Lung (tissue), 12 donors: Measurements from ENCODE around the gene SYK. TPM values are rescaled to one million over a fixed set of nuclear protein-coding genes. Genes with fewer than 3 reads are reported as not detected.
A peak's percentile ranks its signal among the peaks of the same experiment; 100 is the strongest.

ENCODE experiments used
- ATAC-seq: fragments of 200-7000 bp; cut with Tn5 transposase; one replicate; pipeline ENCODE4 v1.9.1; 2020; ENCODE audit warnings: moderate number of reproducible peaks; ENCODE audit not compliant: insufficient read depth, low FRiP score
- DNase-seq, 3 donors: peaks; one replicate each; pipeline ENCODE4 v3.0.0-alpha.2; 2013 to 2017
- H3K27ac ChIP-seq, 2 donors: one replicate each; pipeline ENCODE4 v1.5.1; 2013; ENCODE audit warnings: mild to moderate bottlenecking in 2 of 2, moderate library complexity in 2 of 2, control low read depth in 1 of 2, inconsistent platforms in 1 of 2, low read depth in 1 of 2, low read length in 1 of 2
- H3K27me3 ChIP-seq, 3 donors: one replicate each; pipeline ENCODE4 v1.5.1; 2013; ENCODE audit warnings: low read length in 2 of 3; ENCODE audit not compliant: control insufficient read depth in 3 of 3, insufficient read depth in 3 of 3
- H3K36me3 ChIP-seq, 4 donors: one replicate each; pipeline ENCODE4 v1.5.1; 2013; ENCODE audit warnings: low read length in 4 of 4, mild to moderate bottlenecking in 1 of 4, moderate library complexity in 1 of 4; ENCODE audit not compliant: control insufficient read depth in 4 of 4, insufficient read depth in 4 of 4
- H3K4me1 ChIP-seq, 5 donors: one replicate each; pipeline ENCODE4 v1.5.1; 2013; ENCODE audit warnings: low read length in 5 of 5, mild to moderate bottlenecking in 2 of 5, moderate library complexity in 1 of 5; ENCODE audit not compliant: control insufficient read depth in 5 of 5, insufficient read depth in 5 of 5
- H3K4me3 ChIP-seq: one replicate; pipeline ENCODE4 v1.5.1; 2013; ENCODE audit warnings: mild to moderate bottlenecking, control low read depth, moderate library complexity
- H3K9ac ChIP-seq, 2 donors: one replicate each; pipeline ENCODE4 v1.5.1; 2013; ENCODE audit warnings: low read length in 2 of 2, control low read depth in 1 of 2; ENCODE audit not compliant: insufficient read depth in 1 of 2
- H3K9me3 ChIP-seq, 4 donors: one replicate each; pipeline ENCODE4 v1.5.1; 2013; ENCODE audit warnings: low read length in 3 of 4, mild to moderate bottlenecking in 1 of 4, moderate library complexity in 1 of 4; ENCODE audit not compliant: control insufficient read depth in 4 of 4, insufficient read depth in 3 of 4
- WGBS, 2 donors: extraction: QIAGEN DNeasy Blood & Tissue Kit; methylation state at CpG; one replicate each; pipeline ENCODE4 v1.1.7; 2013; 5-methylcytosine and 5-hydroxymethylcytosine counted together
- polyA plus RNA-seq, 2 donors: library from polyadenylated mRNA; stranded (reverse); fragments of 200-250 nt; gene quantifications; one replicate each; pipeline ENCODE4 v1.2.1, GENCODE V29; 2013
- total RNA-seq, 2 donors: library from RNA; depleted of rRNA in 1 of 2; stranded (reverse); fragments of >200 nt in 1 of 2; gene quantifications; one replicate each; pipeline ENCODE4 v1.2.1, GENCODE V29; 2014 to 2021
- TF ChIP-seq, protein P1 (sequence below): IDR thresholded peaks from 2 replicates; pipeline ENCODE4 v1.5.1; 2012; ENCODE audit warnings: mild to moderate bottlenecking; ENCODE audit errors: control extremely low read depth, extremely low read depth
- donor health status: control.
- donor health status: control.
- donor health status: Bipolar disorder and iron deficiency.
- donor health status: healthy.
- donor health status: DM: yes; HTN: yes; CAD: no.

The SYK gene
- total and polyA plus RNA-seq, 4 donors, result 13.7 to 71.6 (median 35.0) TPM

DNA sequence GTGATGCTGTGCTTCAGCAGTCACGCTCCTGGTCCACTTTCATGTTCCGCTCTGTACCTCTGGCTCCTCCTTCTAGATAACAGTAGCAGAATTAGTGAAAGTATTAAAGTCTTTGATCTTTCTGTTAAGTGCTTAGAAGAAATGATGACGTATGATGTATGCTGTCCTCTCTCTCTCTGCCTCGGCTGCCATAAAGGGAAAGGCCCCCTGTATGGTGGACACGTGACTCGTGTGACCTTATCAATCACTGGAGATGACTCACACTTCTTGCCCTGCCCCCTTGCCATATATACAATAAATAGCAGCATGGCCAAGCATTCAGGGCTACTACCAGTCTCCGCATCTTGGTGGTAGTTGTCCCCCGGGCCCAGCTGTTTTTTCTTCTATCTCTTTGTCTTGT is 100.3 kb downstream of the SYK start:
- WGBS, 2 donors, result 89 to 91% methylated on average over 8 of the region's 8 CpGs
- no peak overlapping the region for H3K4me3 ChIP-seq
- H3K27me3 ChIP-seq, result no peaks in the 10 kb centered on the region
- no peak overlapping the region for H3K27ac ChIP-seq
- peaks cover 0 to 4% (median 0%) of the 10 kb centered on the region in 5 donors for H3K4me1 ChIP-seq
- ATAC-seq, result no peak
- peaks cover 0 to 3% (median 0%) of the 10 kb centered on the region in 4 donors for H3K9me3 ChIP-seq
- no peak for DNase-seq
- peaks cover 0 to 1% (median 0%) of the 10 kb centered on the region in 4 donors for H3K36me3 ChIP-seq
- TF ChIP-seq, protein P1, sequence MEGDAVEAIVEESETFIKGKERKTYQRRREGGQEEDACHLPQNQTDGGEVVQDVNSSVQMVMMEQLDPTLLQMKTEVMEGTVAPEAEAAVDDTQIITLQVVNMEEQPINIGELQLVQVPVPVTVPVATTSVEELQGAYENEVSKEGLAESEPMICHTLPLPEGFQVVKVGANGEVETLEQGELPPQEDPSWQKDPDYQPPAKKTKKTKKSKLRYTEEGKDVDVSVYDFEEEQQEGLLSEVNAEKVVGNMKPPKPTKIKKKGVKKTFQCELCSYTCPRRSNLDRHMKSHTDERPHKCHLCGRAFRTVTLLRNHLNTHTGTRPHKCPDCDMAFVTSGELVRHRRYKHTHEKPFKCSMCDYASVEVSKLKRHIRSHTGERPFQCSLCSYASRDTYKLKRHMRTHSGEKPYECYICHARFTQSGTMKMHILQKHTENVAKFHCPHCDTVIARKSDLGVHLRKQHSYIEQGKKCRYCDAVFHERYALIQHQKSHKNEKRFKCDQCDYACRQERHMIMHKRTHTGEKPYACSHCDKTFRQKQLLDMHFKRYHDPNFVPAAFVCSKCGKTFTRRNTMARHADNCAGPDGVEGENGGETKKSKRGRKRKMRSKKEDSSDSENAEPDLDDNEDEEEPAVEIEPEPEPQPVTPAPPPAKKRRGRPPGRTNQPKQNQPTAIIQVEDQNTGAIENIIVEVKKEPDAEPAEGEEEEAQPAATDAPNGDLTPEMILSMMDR, result no peak
- no peak overlapping the region for H3K9ac ChIP-seq

DNA sequence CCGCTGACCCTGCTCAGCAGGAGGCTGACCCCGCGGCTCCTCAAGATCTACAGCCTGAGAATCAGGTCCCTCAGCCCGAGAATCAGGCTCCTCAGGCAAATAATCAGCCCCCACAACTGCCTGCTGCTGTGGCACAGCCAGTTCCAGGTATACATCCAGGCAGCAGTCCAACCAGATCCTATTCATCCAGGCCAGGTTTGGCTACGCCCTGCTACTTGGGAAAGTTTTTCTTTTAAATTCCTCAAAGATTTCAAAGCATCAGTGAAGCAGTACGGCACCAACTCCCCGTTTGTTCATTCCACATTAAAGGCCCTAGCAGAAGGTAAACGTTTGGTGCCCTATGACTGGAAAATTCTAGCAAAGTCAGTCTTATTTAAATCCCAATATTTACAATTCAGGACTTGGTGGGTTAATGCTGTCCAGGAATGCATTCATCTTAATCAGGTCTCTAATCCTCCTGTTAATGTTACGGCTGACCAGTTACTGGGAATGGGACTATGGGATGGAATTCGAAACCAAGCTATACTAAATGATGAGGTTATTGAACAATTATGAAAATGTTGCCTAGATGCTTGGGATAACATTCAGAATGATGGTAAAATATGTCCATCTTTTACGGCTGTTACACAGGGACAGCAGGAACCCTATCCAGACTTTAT is 102.3 kb downstream of the SYK start:
- peaks cover 0 to 4% (median 0%) of the 10 kb centered on the region in 5 donors for H3K4me1 ChIP-seq

DNA sequence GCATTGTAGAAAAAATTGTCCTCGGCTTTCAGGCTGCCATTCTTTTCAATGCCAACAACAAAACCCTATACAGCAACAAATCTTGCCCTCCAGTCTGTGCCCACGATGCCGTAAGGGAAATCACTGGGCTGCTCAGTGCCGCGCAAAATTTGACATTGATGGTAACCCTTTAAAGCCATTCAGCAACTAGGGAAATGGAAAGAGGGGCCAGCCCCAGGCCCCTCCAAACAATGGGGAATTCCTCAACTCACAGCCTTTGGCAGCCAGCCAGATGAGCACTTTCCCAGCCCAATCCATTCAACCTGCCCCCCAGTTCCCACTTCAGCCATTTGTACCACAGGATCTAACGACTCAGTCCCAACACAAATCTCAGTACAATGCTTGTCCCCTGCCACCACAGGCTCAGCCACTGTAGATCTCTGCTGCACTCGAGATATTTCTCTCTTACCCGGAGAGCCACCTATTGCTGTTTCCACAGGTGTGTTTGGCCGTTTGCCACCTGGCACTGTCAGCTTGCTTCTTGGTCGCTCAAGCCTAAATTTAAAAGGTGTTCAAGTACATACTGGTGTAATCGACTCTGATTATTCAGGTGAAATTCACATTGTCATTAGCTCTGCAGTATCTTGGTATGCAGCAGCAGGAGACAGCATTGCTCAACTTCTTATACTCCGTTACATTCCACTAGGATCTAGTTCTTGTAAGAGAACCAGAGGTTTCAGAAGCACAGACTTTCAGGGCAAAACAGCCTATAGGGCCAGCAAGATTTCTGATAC is 103.3 kb downstream of the SYK start:
- DNase-seq (peak; percentile 26 to 60 (median 43)), ATAC-seq (peak; percentile 17)
- no peak overlapping the region for H3K4me3 ChIP-seq
- H3K27me3 ChIP-seq, result no peaks in the 10 kb centered on the region
- H3K36me3 ChIP-seq, result no peaks in the 10 kb centered on the region
- no peak overlapping the region for H3K27ac ChIP-seq
- H3K4me1 ChIP-seq, result peaks cover 0 to 4% (median 0%) of the 10 kb centered on the region in 5 donors
- no peak overlapping the region for H3K9ac ChIP-seq
- peaks cover 0 to 3% (median 0%) of the 10 kb centered on the region in 4 donors for H3K9me3 ChIP-seq
- TF ChIP-seq, protein P1, result no peak
- WGBS, 2 donors, result 60 to 84% methylated on average over 12 of the region's 12 CpGs

More for the DNA sequence above, 102.3 kb downstream of the SYK start:
- Histone ChIP-seq H3K9ac (no peak overlapping the region), H3K4me3 (no peak overlapping the region), H3K9me3 (peaks cover 0 to 3% (median 0%) of the 10 kb centered on the region in 4 donors), H3K27me3 (no peaks in the 10 kb centered on the region), H3K36me3 (no peaks in the 10 kb centered on the region), H3K27ac (no peak overlapping the region)
- TF ChIP-seq, protein P1, result no peak
- WGBS, 2 donors, result 77 to 82% methylated on average over 11 of the region's 11 CpGs
- DNase-seq (peak in 1 of 3 donors; percentile 21), ATAC-seq (no peak)
